Left ventricle myocardium superior (tissue), 1 donor: ENCODE measurements around the gene GDA. TPM values are rescaled to one million over a fixed set of nuclear protein-coding genes. Genes with fewer than 3 reads are reported as not detected.

Experiments
- ATAC-seq: fragments of 200-7000 bp; cut with Tn5 transposase; one replicate; pipeline ENCODE4 v1.9.1; 2020; ENCODE audit warnings: mild to moderate bottlenecking, moderate library complexity
- DNase-seq: peaks from one replicate; pipeline ENCODE4 v3.0.0-alpha.2; 2020
- intact Hi-C: fragments of 100-400 bp; cut with micrococcal nuclease; formaldehyde crosslinking; loops from one replicate; pipeline ENCODE4 v1.11.0; 2022
- long read RNA-seq: library from polyadenylated mRNA; unstranded; transcript quantifications from one replicate; pipeline ENCODE4 v2.0.0, GENCODE V29; 2021
- total RNA-seq: library from RNA; stranded (reverse); fragmentation: NEBNext Ultra II Directional; extraction: Animal tissue kit (Norgen Biotek cat#: 25700); gene quantifications from one replicate; pipeline ENCODE4 v1.2.1, GENCODE V29; 2021
- donor health status: DM: no; HTN: yes; CAD: no; lungs with severe emphysema.

The GDA gene
- total RNA-seq: 2.0 TPM
- long read RNA-seq, full-length matches to known transcripts: 1 of 1 reads
- long read RNA-seq, partial matches to known transcripts: 0 of 1 reads
- long read RNA-seq, other reads (novel, unspliced or antisense): 0 of 1 reads

GRCh38 chr9:72149231-72149975, at the start of gene GDA:
TSS of gene GDA (plus strand) at chr9:72149440. CDS start at chr9:72149560, 120 bp downstream.
- ATAC-seq: peak; percentile 43
- DNase-seq: no peak

DNA sequence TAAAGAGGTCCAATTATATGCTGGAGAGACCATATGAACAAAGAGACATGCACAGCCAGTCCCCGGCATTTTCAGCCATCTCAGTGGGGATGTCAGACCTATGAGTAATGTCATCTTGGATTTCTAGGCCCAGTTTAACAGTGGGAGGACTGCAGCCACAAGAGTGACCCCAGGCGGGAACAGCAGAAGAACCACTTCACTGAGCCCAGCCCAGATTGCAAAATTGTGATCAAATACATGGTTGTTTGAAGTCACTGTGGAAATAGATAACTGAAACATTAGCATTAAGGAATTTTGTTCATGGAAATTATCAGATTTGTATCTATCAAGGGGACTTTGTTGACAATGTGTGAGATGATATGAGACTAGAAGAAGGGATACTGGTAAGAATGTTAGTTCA, 46.7 kb upstream of the GDA start:
- intact Hi-C loops: no loop called here
- no peak for ATAC-seq

More at GRCh38 chr9:72149231-72149975, at the start of gene GDA:
- intact Hi-C loops: no loop called here

DNA sequence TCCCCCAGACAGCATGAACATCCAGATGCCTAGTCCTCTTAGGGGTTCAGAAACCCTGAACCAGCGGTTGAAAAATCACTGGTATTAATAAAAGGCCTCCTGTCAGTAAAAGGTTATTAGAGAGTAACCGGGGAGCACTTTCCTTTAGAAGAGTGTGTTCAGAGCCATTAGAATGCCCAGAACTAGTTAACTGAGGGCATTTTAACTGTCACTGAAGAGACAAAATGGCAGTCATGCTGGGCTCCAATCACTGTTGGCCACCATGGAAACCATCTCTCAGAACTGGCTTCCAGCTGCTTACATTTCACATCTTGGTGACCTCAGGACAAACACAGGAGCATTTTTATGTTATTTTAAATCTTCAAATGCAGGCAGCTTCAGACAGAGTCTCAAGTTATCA, 36.2 kb upstream of the GDA start:
- DNase-seq (no peak), ATAC-seq (no peak)
- intact Hi-C loops: no loop called here

More for the DNA sequence above, 46.7 kb upstream of the GDA start:
- no peak for DNase-seq

DNA sequence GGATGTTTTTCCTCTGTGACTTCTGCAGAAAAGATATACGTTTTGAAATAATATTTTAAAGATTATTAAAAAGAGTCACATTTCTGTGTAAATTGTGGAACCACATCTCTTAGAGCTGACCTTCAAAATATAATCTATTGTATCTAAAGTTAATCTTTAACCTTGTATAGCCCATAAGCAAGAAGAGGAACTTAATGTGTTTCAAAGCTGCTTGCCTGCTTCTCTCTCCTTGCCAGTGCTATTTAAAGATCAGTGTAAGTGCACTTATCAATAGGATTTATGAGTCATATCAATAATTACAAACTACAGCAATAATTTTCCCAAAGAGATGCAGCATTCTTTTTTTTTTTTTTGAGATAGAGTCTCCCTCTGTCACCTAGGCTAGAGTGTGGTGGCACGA, 29.4 kb upstream of the GDA start:
- no peak for ATAC-seq
- DNase-seq: no peak
- intact Hi-C loops: no loop called here

GRCh38 chr9:72124947-72125346, 24.3 kb upstream of the GDA start:
- ATAC-seq (no peak), DNase-seq (no peak)
- intact Hi-C loops: no loop called here

GRCh38 chr9:72127753-72128152, 21.5 kb upstream of the GDA start:
- intact Hi-C loops: no loop called here
- no peak for ATAC-seq
- no peak for DNase-seq

DNA sequence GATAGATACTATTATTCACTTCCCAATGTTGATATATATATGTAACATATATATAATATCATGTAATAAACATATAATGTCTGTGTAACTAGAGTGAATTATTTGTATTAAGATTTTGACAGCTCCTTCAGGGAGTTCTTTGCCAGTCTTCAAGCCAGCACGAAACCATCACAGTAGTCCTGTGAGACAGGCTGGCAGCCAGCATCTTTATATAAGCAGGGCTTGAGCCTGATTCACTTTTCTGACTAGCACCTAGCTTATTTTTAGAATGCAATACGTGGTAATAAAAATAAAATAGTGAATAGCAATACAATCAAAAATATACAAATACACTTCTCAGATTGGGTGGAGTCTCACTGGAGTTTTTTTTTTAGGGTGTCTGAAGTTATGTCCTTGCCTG, 20.7 kb upstream of the GDA start:
- peak; percentile 84 for ATAC-seq
- DNase-seq: no peak
- intact Hi-C loops: no loop called here

GRCh38 chr9:72129271-72130156, 19.7 kb upstream of the GDA start:
- intact Hi-C loops: no loop called here
- no peak for DNase-seq
- peak; percentile 88 for ATAC-seq

GRCh38 chr9:72130321-72130720, 18.9 kb upstream of the GDA start:
- no peak for ATAC-seq
- intact Hi-C loops: no loop called here
- no peak for DNase-seq

GRCh38 chr9:72131206-72131605, 18.0 kb upstream of the GDA start:
- DNase-seq: no peak
- no peak for ATAC-seq
- intact Hi-C loops: no loop called here

DNA sequence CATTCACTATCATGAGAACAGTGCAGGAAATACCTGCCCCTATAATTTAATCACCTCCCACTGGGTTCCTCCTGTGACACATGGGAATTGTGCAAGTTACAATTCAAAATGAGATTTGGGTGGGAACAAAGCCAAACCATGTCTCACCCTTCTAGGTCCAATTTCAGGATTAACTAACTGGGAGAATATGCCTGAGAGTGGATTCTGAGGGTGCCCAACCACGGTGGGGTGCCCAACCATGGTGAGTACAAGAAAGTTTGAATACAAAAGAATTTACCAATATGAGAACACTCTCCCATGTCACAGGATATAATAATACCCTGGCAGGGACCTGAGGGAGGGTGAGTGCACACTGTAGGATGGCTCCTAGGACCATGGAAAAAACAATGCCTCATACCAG, 17.2 kb upstream of the GDA start:
- intact Hi-C loops: no loop called here
- DNase-seq: no peak
- no peak for ATAC-seq

GRCh38 chr9:72133365-72134035, 15.7 kb upstream of the GDA start:
- intact Hi-C loops: no loop called here
- ATAC-seq (no peak), DNase-seq (no peak)

GRCh38 chr9:72134801-72135200, 14.4 kb upstream of the GDA start:
- intact Hi-C loops: no loop called here
- DNase-seq (no peak), ATAC-seq (no peak)

- ATAC-seq (no peak), DNase-seq (no peak)
- intact Hi-C loops: no loop called here
These were observed 11.4 kb upstream of the GDA start for GRCh38 chr9:72137697-72138365.

DNA sequence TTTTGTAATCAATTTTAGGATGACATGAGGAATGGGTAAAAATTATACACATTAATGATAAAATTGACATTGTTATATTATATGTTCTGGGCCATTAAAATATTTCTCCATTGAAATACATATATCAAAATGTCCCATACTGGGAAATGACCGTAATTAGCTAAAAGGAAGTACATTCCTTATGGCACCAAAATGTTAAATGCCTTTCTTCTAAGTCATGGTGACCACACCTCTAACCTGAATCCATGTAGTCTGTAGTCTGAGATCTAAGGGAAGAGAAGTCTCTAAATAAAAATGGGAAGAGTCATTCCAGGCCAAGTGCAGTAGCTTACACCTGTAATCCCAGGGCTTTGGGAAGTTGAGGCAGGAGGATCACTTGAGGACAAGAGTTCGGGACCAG, 10.0 kb upstream of the GDA start:
- intact Hi-C loops: no loop called here
- ATAC-seq (no peak), DNase-seq (no peak)

GRCh38 chr9:72140586-72140985, 8.7 kb upstream of the GDA start:
- ATAC-seq (no peak), DNase-seq (no peak)
- intact Hi-C loops: no loop called here

GRCh38 chr9:72141484-72141883, 7.8 kb upstream of the GDA start:
- intact Hi-C loops: no loop called here
- ATAC-seq: no peak
- DNase-seq: no peak

- no peak for DNase-seq
- ATAC-seq: no peak
- intact Hi-C loops: no loop called here
These were observed 4.3 kb upstream of the GDA start for GRCh38 chr9:72144756-72145492.
